Measurements from ENCODE around the gene COX5A. TPM values are rescaled to one million over a fixed set of nuclear protein-coding genes. Genes with fewer than 3 reads are reported as not detected.
A peak's percentile ranks its signal among the peaks of the same experiment; 100 is the strongest.

The COX5A gene
- total RNA-seq, 2 experiments from 2014 or later, result 168 to 391 TPM

DNA sequence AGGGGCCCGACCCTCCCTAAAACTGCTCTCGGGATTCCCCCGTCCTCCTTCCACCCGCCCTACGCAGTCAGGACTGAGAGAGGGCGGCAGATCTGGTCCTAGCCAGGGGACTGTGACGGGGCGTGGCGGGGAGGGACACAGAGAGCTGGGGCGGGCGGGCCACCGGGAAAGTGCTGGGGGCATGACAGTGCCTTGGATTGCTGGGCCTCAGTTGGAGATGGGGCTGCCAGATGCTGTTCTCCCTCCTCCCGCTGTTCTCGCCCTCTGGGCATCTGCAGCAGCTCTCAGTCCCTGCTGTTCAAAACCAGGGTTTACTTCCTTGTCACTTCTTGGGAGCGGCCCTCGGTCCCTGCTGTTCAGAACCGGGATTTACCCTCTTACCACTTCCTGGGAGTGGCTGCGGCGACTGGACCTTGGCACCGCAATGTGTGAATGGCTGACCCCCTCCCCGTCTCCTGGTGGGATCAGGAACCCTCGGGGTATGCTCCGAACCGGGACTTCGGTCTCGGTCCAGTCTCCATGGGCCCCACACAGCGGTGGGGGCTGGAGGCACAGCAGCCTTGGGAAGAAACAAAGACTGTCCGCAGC, 20.5 kb upstream of the COX5A start:
- peaks cover 60% of the 10 kb centered on the region for H3K4me1 ChIP-seq (ENCODE audit: insufficient read depth, low read length, poor library complexity, severe bottlenecking)
- TF ChIP-seq, protein P1, sequence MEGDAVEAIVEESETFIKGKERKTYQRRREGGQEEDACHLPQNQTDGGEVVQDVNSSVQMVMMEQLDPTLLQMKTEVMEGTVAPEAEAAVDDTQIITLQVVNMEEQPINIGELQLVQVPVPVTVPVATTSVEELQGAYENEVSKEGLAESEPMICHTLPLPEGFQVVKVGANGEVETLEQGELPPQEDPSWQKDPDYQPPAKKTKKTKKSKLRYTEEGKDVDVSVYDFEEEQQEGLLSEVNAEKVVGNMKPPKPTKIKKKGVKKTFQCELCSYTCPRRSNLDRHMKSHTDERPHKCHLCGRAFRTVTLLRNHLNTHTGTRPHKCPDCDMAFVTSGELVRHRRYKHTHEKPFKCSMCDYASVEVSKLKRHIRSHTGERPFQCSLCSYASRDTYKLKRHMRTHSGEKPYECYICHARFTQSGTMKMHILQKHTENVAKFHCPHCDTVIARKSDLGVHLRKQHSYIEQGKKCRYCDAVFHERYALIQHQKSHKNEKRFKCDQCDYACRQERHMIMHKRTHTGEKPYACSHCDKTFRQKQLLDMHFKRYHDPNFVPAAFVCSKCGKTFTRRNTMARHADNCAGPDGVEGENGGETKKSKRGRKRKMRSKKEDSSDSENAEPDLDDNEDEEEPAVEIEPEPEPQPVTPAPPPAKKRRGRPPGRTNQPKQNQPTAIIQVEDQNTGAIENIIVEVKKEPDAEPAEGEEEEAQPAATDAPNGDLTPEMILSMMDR (conservative IDR thresholded peaks at IDR 0.05; ENCODE audit: low read length), result no peak
- no peak for TF ChIP-seq EZH2phosphoT487 (IDR thresholded peaks at IDR 0.05; ENCODE audit: borderline replicate concordance, low read depth, low read length)
- H3K79me2 ChIP-seq (ENCODE audit: insufficient read depth, low read depth, low read length), result no peaks in the 10 kb centered on the region
- H3K9me2 ChIP-seq (ENCODE audit: insufficient read depth, low read length), result no peaks in the 10 kb centered on the region
- H3K27ac ChIP-seq (ENCODE audit: low read depth, low read length, poor library complexity, severe bottlenecking), result no peak overlapping the region
- no TSS peak for BruUV-seq (replicated peaks)
- intact Hi-C loops (cut with micrococcal nuclease; ENCODE audit: unreplicated experiment), result loop anchor here (5.0 kb wide), 1 partner anchor 244 kb away; the partner anchor contains the start of gene C15orf39
- no peaks in the 10 kb centered on the region for H3K36me3 ChIP-seq (ENCODE audit: insufficient read depth, low read length)
- ChIA-PET POLR2A (no interaction called here), CTCF (ENCODE audit: unreplicated experiment) (no interaction called here)
- H3K9me3 ChIP-seq (ENCODE audit: low read length), result no peaks in the 10 kb centered on the region
- no peak overlapping the region for H2AFZ ChIP-seq (ENCODE audit: low read length)
- no peaks in the 10 kb centered on the region for H4K20me1 ChIP-seq (ENCODE audit: insufficient read depth, low read length)
- no peak for DNase-seq (ENCODE audit: low spot score)
- no peak overlapping the region for H3K4me2 ChIP-seq (ENCODE audit: low read length)
- no peak overlapping the region for H3K4me3 ChIP-seq (ENCODE audit: low read depth, low read length, poor library complexity, severe bottlenecking)

DNA sequence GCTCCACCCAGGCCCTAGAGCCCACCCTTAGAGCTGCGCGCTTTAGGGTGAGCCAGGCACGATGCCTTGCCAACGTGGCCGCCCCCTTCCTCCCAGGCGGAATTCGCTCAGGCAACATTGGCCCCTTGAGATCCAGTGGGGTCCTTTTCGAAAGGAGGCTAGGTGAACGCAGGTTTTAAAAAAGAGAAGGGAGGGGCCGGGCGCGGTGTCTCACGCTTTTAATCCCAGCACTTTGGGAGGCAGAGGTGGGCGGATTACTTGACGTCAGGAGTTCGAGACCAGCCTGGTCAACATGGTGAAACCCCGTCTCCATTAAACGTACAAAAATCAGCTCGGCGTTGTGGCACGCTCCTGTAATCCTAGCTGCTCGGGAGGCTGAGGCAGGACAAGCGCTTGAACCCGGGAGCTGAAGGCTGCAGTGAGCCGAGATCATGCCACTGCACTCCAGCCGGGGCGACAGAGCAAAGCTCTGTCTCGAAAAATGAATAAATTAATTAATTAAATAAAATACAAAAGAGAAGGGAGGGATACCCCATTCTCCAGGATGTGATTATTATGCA, 19.7 kb upstream of the COX5A start:
- DNase-seq (ENCODE audit: low spot score), result no peak
- Histone ChIP-seq H3K4me1 (ENCODE audit: insufficient read depth, low read length, poor library complexity, severe bottlenecking) (peaks cover 60% of the 10 kb centered on the region), H2AFZ (ENCODE audit: low read length) (peak overlapping the region; percentile 74; the same call in 1 of the 2 replicates), H4K20me1 (ENCODE audit: insufficient read depth, low read length) (no peaks in the 10 kb centered on the region), H3K27ac (ENCODE audit: low read depth, low read length, poor library complexity, severe bottlenecking) (no peak overlapping the region), H3K9me2 (ENCODE audit: insufficient read depth, low read length) (no peaks in the 10 kb centered on the region), H3K36me3 (ENCODE audit: insufficient read depth, low read length) (no peaks in the 10 kb centered on the region), H3K9me3 (ENCODE audit: low read length) (no peaks in the 10 kb centered on the region), H3K4me3 (ENCODE audit: low read depth, low read length, poor library complexity, severe bottlenecking) (peak overlapping the region; percentile 65), H3K4me2 (ENCODE audit: low read length) (peak overlapping the region; percentile 89), H3K79me2 (ENCODE audit: insufficient read depth, low read depth, low read length) (no peaks in the 10 kb centered on the region)
- POLR2A ChIA-PET, result interaction anchor here (0.6 to 0.7 kb wide), 2 partner anchors 88 to 551 kb away, joined by 3 to 4 read pairs; no protein-coding TSS in a partner anchor
- BruUV-seq (replicated peaks), result no TSS peak
- TF ChIP-seq EZH2phosphoT487 (IDR thresholded peaks at IDR 0.05; ENCODE audit: borderline replicate concordance, low read depth, low read length), result no peak
- TF ChIP-seq, protein P1 (conservative IDR thresholded peaks at IDR 0.05; ENCODE audit: low read length), result no peak
- CTCF ChIA-PET (ENCODE audit: unreplicated experiment), result no interaction called here
- intact Hi-C loops (cut with micrococcal nuclease; ENCODE audit: unreplicated experiment), result loop anchor here (5.0 kb wide), 1 partner anchor 245 kb away; the partner anchor contains the start of gene C15orf39
